Activated T-cell treated with anti-CD3 and anti-CD28 coated beads for 1 hour (primary cell): Measurements from ENCODE around the gene FOXS1.

ENCODE experiments used
- DNase-seq: peaks from one replicate; pipeline ENCODE4 v3.0.0-alpha.2; 2020; ENCODE audit warnings: low read depth

Gene FOXS1

DNA sequence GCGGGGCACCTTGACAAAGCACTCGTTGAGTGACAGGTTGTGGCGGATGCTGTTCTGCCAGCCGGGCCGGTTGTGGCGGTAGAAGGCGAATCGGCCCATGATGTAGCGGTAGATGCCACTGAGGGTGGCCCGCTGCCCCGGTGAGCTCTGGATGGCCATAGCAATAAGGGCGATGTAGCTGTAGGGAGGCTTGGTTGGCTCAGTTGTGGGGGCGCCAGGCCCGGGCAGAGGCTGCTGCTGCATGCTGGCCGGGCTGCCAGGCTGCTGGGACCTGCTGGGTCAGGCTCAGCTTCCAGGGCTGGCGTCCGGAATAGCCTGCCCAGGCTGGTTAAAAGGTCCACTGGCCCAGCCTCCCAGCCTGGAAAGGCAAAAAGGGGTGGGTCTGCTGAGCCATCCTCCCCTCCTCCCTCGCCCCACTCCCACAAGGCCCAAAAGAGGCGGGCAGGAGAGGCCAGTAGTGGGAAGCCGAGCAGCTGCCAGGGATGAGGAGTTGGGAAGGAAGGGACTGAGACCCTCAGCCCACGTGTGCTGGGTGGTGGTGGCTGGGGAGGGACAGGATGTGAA, at the start of gene FOXS1:
FOXS1 (minus strand) TSS at position 305 of the 564 bp plus-strand sequence; CDS start at position 243, 62 bp downstream.
- no peak for DNase-seq

DNA sequence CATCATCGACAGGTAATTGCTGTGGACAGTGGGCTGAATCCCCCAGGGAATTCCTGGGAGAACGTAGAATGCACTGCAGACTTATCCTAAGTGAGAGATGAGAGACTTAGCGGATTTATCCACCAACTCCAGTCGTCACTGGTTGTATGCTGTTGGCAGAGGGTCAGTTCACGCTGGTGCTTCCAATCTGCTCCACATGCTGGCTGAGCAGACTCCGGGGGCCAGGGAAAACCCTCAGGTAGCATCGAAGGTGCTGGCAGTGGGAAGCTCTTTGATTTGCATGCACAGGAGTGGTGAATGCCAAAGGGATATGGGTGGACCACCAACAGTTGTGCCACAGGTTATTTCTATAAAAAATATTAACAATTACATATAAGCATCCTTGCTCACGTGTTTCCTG, 45.2 kb upstream of the FOXS1 start:
- no peak for DNase-seq

DNA sequence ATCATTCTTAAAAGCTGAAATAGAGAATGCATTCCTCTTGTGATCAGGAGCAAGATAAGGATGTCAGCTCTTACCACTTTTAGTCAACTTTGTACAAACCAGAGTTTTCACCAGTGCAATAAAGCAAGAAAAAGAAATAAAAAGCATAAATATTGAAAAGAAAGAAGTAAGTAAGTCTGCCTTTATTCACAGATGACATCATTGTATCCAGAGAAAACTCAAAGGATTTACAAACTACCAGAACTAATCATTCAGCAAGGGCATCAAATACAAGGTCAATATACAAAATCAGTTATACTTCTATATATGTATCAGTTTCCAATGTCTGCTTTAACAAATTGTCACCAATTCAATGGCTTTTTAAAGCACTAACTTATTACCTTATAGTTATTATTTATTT, 38.4 kb upstream of the FOXS1 start:
- no peak for DNase-seq

DNA sequence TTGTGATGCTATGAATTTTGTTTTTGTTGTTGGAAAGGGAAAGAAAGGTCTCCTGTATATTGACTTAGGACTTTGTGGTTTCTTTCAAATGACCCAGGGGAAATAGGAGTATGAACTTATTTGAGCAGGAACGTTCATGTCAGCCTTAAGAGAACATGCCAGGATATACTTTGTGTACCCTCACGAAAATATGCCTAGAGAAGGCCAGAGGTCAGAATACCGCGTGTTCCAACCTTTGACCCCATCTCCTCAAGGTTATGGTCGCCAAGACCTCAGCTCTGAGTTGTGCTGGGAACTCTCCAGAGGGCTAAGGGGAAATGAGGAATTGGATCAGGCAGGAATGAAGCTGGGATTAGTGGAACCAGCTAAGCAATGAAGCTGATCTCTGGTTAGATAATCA, 36.5 kb upstream of the FOXS1 start:
- DNase-seq, result no peak

DNA sequence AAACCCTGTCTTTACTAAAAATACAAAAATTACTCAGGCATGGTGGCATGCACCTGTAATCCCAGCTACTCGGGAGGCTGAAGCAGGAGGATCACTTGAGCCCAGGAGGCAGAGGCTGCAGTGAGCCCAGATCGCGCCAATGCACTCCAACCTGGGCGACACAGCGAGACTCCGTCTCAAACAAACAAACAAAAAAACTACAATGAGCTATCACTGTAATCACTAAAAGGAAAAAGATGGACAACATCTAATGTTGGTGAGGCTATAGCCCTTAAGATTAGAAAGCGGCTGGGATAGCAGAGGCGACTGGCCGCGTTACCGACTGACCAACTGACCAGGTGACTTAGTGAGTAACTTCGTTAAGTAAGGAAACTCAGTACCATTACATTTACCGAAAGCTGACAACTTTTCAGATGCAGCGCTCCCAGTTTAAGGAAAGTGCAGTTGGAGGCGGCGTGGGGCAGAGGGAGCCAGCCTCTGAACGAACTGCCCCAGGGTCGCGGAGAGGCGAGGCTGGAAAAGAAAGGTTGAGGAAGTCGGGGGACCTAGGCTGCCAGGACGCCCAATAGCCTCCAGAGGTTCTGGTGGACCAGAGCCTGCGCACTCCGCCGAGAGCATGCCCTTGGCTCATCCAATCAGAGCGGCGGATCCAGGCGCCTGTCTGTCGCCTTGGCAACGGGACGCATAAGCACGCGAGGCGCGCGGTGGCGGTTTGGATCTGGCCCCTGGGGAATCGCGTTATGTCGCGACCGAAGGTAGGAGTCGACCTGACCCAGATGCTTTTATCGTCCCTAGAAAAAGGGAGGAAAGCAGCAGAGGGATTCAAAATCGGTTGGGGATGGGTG, 34.0 kb upstream of the FOXS1 start:
- peak; percentile 57 for DNase-seq

DNA sequence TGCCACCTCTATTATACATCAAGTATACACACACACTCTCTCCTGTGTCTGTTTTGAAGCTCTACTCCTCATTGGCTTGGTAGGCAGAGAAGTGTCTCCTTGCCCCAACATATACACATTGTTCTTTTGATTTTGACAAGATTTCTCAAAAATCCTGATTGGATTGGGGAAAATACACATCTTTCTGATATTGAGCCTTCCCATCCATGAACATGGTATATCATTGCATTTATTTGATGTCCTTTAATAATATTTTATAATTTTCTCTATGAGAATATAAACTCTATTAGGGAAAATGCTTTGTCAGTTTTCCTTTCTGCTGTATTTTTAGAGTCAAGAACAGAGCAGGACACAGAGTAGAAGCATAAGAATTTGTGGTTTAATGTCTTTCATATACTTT, 32.3 kb upstream of the FOXS1 start:
- DNase-seq, result no peak

DNA sequence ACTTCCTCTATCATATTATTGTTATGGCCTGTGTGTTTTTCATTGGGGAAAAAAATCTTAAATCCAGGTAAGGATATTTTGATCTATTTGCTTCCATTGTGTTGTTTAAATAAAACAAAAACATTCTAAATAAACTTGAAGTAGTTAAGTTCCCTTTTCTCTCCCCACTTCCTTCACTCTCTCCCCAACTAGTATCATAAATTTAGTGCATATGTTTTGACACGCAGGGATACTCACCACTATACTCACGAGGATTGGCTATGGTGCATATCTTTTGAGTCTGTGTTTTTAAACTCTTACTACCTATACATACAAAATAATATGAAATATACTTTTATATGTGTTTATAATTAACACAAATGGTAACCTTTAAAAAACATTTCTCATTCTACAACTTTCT, 30.3 kb upstream of the FOXS1 start:
- DNase-seq, result no peak

DNA sequence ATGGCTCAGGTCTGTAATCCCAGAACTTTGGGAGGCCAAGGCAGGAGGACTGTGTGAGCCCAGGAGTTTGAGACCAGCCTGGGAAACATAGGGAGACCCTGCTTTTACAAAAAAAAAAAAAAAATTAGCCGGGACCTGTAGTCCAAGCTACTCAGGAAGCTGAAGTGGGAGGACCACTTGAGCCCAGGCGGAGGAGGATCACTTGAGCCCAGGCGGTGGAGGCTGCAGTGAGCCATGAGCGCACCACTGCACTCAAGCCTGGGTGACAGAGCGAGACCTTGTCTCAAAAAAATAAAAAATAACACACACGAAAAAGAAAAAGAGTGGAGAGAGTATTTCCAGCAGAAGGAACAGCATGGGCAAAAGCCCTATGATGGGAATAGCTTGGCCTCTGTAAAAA, 27.0 kb upstream of the FOXS1 start:
- DNase-seq, result no peak

DNA sequence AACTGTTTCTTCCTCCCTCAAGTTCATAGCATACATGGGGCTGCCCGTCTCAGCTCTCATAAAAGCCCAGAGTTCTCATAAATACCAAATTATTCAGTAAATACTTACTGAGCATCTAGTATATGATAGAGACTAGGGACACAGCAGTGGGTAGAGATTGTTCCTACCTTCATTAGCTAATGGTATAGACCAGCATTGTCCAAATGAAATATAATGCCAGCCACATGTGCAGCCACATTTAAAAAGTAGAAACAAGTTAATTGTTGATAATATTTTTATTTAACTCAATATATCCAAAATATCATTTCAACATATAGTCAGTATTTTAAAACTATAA, 26.2 kb upstream of the FOXS1 start:
- no peak for DNase-seq

DNA sequence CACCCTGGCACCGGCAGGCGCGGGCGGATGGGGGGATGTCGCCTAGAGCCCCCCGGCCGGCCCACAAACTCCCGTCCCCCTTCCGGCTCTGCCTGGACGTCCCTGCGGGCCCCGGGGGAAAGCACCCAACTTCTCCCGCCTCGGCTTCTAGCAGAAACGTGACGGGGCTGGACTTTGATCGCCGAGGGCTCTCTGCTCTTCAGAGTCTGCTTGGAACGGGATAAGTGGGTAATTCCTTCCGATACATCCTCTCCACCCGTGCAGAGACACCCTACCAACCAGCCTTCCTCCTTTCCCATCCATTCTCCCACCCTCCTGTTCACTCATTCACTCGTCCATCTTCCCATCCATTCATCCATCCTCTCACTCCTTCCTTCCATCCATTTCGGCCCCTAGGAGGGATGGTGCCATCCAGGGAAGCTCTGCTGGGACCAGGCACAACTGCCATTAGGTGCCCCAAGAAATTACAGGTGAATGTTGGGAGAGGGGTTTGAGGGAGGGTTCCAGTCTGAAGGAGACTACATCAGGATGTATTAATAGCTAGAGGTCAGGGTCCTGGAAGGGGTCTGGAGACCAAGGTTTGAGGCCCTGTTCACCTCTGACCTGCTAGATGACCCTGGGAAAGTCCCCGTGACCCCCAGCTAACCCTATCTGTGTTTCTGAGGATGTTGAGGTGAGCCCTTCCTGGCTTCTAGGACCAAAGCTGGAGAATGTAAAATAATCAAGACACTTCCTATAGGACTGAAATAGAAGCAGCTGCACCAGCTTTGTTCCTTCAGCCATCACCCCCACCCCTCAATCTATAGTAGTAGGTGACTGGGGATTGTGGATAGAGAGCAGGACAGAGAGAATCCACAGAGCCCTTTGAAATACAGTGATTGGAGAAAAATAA, 25.6 kb upstream of the FOXS1 start:
- no peak for DNase-seq

DNA sequence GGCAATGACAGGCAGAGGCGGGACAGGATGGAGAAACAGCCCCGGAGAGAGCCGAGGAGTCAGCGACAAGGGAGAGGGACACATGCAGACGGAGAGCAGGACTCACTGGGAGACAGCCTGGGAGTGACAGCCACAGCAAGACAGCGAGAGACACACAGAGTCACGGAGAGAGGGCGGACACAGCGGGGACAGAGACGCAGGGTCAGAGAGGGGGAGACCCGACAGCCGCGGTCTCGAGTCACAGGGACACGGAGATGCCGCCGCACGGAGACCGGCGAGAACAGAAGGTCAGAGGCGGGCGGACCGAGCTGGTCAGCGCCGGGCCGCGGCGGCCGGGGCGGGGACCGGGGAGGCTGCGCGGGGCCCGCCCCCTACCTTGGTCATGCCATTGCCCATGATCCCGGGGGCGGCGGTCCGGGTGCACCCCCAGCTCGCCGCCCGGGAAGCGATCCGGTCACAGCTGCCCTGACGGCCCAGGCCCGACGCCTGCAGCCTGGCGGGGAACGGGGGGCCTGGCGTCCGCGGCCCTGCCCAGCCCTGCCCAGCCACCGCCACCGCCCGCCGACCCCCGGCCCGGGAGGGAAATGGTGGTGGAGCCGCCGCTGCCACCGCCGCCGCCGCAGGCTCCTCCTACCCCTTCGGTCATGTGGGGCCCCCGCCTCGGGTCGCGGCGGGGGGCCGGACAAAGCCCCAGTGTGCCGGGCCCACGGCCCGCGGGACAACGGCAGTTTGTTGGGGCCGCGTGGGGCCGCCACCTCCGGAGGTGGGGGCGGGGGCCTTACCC, 24.7 kb upstream of the FOXS1 start, which contains the start of the genes DUSP15 and TTLL9:
DUSP15 (minus strand) TSS at position 586 of the 784 bp plus-strand sequence; CDS start at position 396, 190 bp downstream.
TTLL9 (plus strand) TSS at position 693 of the 784 bp plus-strand sequence. CDS start 493 bp downstream, outside the sequence.
- no peak for DNase-seq

DNA sequence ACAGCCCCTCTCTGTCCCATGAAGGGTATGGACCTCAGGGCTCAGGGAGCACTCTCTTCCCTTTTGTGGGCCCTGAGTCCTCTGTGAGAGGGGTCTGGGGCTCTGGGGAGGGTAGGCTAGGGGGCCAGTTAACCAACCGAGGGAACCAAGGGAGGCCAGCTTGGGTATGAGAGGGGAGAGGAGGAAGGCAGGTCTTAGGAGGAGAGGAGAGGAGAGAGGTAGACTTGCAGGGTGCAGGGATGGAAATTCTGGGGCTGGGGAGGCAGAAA, 24.2 kb upstream of the FOXS1 start:
- no peak for DNase-seq

DNA sequence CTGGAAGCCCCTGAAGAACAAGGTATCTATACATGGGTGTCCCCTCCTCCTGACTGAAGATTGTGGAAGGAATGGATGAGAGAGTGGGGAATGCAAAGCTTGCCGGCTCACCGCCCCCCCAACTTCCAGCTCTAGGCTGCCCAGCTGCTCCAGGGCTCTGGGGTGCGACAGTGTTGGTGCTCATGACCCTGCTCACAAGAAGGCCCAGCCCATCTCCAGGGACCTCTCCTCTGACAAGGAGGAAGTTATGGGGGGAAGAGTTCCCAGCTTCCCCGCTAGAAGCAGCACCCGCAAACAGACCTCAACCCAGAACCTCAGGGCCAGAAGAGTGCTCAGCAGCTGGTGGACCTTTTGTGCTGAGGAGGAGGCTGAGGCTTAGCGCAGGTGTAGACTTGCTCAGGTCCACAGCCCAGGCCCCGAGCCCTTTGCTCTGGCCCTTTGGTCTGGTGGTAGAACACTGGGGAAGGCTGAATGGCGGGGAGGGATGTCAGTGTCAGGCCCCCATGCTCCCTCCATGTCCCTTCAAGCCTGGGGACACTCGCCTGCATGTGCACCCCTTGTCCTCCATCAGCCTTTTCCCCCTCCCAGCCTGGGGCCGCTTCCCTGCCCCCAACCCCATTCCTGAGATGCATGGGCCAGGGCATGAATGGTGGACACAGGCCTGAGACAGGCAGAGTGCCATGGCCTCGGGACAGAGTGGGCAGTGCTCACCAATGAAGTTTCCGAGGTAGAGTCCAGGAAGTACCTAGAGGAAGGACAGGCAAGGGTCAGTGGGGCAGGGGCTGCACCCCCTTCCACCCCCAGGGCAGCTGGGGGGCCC, 23.7 kb upstream of the FOXS1 start:
- no peak for DNase-seq

DNA sequence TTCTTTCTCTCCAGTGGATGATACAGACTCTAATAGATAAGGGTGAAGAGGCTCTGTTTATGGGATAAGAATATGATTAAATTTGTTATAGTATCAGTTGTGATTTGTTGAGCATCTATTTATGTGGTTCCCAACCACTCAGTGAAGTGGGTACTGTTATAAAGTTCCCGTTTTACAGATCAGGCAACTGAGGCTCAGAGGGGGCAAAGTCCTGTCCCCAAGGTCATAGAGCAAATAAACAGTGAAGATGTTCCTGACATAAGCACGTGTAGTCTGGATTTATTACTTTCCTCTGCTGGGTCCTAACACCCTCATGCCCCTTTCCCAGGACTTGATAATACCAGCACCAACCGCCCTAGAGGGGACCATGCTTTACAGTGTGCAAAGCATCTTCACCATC, 20.8 kb upstream of the FOXS1 start:
- no peak for DNase-seq

DNA sequence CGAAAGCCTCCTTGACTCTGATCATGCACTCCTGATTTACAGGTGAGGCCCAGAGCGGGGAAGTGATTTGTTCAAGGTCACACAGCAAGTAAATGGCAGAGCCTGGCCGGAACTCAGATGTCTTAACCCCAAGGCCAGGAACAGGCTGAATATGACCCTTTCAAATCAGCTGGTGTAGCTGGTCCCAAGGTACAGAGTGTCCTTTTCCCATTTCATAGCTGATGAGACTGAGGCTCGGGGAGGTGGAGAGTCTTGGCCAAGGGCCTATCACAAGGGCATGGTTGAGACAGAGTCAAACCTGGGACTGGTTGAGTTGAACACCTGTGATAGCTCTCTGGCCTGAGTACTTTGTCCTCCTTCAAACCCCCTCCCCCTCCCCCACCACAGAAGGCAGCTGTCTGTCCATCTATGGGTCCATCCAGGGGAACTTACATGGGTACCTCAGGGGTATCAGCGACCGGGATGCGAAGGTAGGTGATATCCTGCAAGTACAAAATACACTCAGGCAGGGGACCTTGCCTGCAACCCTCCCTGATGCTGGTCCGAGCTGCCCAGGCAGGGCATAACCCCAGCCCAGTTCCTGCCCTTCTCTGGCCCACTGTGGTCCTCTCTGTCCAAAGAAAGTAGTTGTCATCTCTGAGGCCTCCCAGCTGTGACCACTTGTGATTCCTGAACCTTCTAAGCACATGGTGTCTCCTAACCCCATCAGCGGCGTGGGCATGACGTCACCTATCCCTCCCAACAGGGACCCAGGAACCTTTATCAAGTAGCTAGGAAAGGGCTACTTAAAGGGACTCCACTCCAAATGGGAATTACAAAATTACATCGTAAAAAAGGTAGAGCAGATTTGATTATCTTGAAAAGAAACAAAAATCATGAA, 19.4 kb upstream of the FOXS1 start:
- DNase-seq, result no peak

DNA sequence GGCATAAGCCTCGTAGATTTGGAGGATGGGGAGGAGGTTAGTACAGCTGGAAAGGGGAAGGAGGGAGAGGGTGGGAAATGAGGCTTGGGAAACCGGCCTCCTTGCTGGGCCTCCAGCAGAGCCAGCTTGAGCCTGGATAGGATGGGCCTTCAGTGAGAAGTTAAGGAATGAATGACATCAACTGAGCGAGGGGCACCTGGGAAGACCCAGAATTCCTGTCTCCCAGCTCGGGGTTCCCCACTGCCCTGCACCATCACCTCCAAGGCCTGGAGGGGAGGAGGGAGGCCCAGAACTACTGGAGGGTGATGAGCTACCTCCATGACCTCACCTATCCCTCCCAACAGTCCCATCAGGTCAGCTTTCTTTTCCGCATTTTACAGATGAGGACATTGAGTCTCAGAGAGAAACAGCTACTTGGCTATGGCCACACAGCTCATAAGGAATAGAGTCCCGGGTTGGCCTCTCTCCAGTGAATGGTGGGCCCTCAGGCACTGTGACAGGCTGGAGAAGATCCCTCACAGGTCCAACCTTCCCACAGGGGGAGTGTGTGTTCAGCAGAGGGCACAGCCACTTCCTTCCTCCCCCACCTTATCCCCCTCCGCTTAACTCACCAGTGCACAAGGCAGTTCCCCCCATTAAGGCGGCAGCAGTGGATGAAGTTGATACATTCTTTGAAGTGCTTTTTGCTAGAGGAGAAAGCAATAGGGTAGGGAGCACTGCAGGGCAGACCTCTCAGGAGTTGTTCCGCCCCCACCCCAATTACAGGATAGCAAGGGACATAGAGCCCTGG, 18.1 kb upstream of the FOXS1 start:
- no peak for DNase-seq

DNA sequence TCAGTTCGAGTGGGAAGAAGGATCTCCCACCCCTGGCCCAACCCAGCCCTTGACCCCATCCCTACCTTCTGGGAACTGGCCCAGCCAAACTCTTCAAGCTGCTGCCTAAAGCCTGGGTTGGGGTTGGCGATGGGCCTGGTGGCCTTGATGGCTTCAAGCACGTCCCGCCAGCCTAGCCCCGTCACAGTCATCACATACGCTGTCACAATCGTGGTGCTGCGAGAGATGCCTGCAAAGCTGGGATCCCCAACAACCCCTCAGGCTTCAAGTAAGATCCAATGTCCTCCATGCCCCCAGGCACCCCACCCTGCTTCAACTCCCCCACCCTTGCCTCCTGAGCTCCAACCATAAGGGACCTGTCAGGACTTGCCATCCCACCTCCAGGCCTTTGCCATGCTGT, 17.1 kb upstream of the FOXS1 start:
- no peak for DNase-seq

DNA sequence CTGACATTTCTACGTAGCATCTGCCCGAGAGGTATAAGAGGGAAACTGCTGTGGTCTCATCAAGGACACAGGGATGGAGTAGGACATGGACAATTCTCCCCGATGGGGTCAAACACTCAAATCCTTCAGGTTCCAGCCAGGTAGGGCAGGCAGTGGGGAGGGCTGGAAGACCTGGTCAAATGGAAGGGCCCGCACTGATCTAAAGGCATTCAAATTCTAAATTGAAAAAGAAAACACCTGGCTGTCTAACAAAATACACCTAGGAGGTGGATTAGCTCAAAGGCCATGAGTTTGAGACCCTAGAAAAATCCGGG, 16.7 kb upstream of the FOXS1 start:
- DNase-seq, result no peak

DNA sequence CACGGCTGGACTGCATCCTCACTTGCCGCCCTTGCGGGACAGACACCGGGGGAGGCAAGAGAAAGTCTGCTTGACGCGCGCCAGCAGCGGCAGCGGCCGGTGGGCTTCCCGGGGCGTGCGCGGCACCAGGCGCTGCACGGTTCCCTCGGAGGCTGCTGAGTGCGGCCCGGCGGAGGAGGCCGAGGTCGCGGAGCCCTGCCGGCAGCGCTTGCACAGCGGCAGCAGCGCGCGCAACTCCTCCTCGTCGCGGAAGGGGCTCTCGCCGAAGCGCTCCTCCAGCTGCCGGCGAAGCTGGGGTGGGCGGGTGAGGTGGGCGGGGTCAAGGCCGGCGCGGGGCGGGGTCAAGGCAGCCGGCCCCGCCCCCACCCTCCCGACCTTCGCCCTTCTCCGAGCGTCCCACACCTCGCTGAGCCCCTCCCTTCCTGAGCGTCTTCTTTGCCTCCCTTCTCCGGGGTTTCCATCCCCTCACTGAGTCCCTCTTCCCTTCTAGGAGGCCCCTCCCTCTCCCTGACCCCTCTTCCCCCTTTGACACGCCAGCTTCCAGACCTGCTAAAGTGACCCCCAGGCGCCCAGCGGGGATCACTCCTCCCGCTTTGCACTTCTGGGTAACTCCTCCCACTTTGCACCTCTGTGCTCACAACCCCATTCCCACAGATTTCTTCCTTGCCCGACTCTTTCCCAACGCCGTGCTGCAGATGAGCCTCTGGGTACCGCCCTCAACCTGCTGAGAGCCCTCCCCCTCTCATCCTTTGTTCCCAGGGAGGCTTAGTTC, 16.2 kb upstream of the FOXS1 start:
- DNase-seq, result peak; percentile 46
